ENCODE results near the gene SMG9. TPM values are rescaled to one million over a fixed set of nuclear protein-coding genes. Genes with fewer than 3 reads are reported as not detected.

Gene SMG9
- total RNA-seq, 2 experiments from 2014 or later = 58.2 to 58.3 TPM

DNA sequence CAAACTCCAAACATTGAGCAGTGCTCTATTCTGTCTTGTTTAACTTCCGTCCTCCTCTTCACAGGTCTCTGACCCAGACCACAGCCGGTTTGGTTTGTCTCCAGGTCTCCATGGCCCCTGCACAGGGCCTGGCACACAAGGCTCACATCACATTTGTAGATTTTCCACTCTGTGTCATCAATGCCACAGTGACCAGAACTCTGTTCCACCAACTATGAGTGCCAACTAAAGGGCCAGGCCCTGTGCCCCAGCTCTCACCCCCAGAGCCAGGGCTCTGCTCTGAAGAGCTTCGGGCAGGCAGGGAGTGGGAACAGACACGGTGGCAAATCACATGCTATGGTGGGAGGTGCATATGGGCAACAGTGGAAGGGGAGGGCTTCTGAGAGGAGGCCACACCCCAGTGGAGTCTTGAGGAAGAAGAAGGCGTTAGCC is 16.0 kb downstream of the SMG9 start:
- Mint-ChIP-seq H3K4me3 (no peak overlapping the region), H3K4me1 (ENCODE audit: low read depth) (no peaks in the 10 kb centered on the region), H3K27me3 (no peaks in the 10 kb centered on the region), H3K36me3 (peaks cover 61% of the 10 kb centered on the region), H3K27ac (peak overlapping the region; percentile 6), H3K9me3 (no peaks in the 10 kb centered on the region)
- CTCF ChIA-PET = interaction anchor here (1.3 kb wide), 1 partner anchor 71 kb away, joined by 3 read pairs; no protein-coding TSS in a partner anchor
- intact Hi-C loops (cut with micrococcal nuclease) = no loop called here
- no peak for DNase-seq
- POLR2A ChIA-PET = interaction anchor here (0.6 kb wide), 2 partner anchors 37 to 1308 kb away, joined by 4 to 5 read pairs; no protein-coding TSS in a partner anchor

- POLR2A ChIA-PET = interaction anchor here (1.1 kb wide), 1 partner anchor 68 kb away, joined by 3 read pairs; no protein-coding TSS in a partner anchor
- H3K4me3 Mint-ChIP-seq = no peak overlapping the region
- H3K36me3 Mint-ChIP-seq = peaks cover 60% of the 10 kb centered on the region
Observed at GRCh38 chr19:43735957-43736356, 18.8 kb downstream of the SMG9 start.

GRCh38 chr19:43735013-43735412 is 19.7 kb downstream of the SMG9 start:
- no peak overlapping the region for H3K27ac Mint-ChIP-seq
- ChIA-PET POLR2A (no interaction called here), CTCF (interaction anchor here (1.7 kb wide), 1 partner anchor 32 kb away, joined by 4 read pairs; no protein-coding TSS in a partner anchor)
- DNase-seq = no peak
- no peak overlapping the region for H3K4me3 Mint-ChIP-seq
- H3K36me3 Mint-ChIP-seq = peaks cover 55% of the 10 kb centered on the region
- H3K9me3 Mint-ChIP-seq = no peaks in the 10 kb centered on the region
- no peaks in the 10 kb centered on the region for H3K4me1 Mint-ChIP-seq (ENCODE audit: low read depth)
- no peaks in the 10 kb centered on the region for H3K27me3 Mint-ChIP-seq
- intact Hi-C loops (cut with micrococcal nuclease) = no loop called here

More at GRCh38 chr19:43735957-43736356, 18.8 kb downstream of the SMG9 start:
- no peak for DNase-seq
- H3K27me3 Mint-ChIP-seq = no peaks in the 10 kb centered on the region
- H3K4me1 Mint-ChIP-seq (ENCODE audit: low read depth) = no peaks in the 10 kb centered on the region
- no peak overlapping the region for H3K27ac Mint-ChIP-seq
- intact Hi-C loops (cut with micrococcal nuclease) = no loop called here
- H3K9me3 Mint-ChIP-seq = no peaks in the 10 kb centered on the region
- CTCF ChIA-PET = interaction anchor here (1.2 to 1.3 kb wide), 2 partner anchors 9 to 67 kb away, joined by 3 to 6 read pairs; no protein-coding TSS in a partner anchor

DNA sequence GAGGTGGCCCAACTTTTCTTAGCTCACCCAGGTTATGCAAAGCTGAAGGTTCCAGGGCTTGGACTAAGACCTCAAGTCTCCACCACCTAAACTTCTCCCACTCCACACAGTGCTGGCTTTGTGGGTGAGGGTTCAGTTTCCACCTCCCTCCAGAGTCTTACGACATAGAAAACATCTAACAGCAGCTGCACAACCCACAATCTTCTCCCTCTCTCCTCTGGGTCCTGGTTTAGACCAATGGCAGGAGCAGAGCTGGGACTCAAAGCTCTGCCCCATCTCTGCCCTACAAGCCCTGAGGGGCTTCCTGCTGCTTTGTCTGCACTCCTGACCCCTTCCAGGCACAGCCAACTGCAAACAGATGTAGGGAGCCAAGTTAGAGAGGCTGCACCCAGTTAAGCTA is 22.9 kb downstream of the SMG9 start:
- no peak for DNase-seq
- Mint-ChIP-seq H3K27ac (peak overlapping the region; percentile 1), H3K9me3 (no peaks in the 10 kb centered on the region), H3K27me3 (no peaks in the 10 kb centered on the region), H3K4me3 (no peak overlapping the region), H3K36me3 (peaks cover 45% of the 10 kb centered on the region), H3K4me1 (ENCODE audit: low read depth) (no peaks in the 10 kb centered on the region)
- CTCF ChIA-PET = interaction anchor here (1.1 kb wide), 1 partner anchor 13 kb away, joined by 3 read pairs; no protein-coding TSS in a partner anchor
- intact Hi-C loops (cut with micrococcal nuclease) = no loop called here
- POLR2A ChIA-PET = interaction anchor here (1.3 kb wide), 1 partner anchor 21 kb away, joined by 5 read pairs; no protein-coding TSS in a partner anchor

DNA sequence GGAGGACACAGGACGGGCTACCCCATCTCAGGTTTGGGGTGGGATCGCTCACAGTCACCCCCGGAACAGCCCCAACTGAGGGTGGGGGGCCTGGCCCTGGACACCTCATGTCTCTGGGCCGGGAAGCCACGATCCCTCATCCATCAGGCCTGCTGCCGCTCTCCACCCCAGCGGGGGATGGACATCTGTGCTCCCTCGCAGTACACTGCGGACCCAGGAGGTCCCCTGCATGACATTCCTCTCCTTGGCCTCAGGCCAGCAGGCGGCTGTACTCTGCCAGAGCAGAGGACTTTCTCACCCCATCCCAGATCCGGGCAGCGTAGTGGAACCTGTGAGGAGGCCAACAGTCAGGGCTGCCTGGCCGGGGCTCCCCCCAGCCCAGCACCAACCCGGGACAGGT is 23.4 kb downstream of the SMG9 start:
- CTCF ChIA-PET = interaction anchor here (1.1 kb wide), 1 partner anchor 14 kb away, joined by 3 read pairs; no protein-coding TSS in a partner anchor
- H3K9me3 Mint-ChIP-seq = no peaks in the 10 kb centered on the region
- H3K27ac Mint-ChIP-seq = no peak overlapping the region
- DNase-seq = no peak
- H3K4me3 Mint-ChIP-seq = no peak overlapping the region
- intact Hi-C loops (cut with micrococcal nuclease) = no loop called here
- H3K36me3 Mint-ChIP-seq = peaks cover 41% of the 10 kb centered on the region
- no peaks in the 10 kb centered on the region for H3K27me3 Mint-ChIP-seq
- POLR2A ChIA-PET = interaction anchor here (1.3 kb wide), 1 partner anchor 21 kb away, joined by 5 read pairs; no protein-coding TSS in a partner anchor
- H3K4me1 Mint-ChIP-seq (ENCODE audit: low read depth) = no peaks in the 10 kb centered on the region

GRCh38 chr19:43729919-43730318 is 24.8 kb downstream of the SMG9 start:
- ChIA-PET CTCF (interaction anchor here (2.5 kb wide), 1 partner anchor 16 kb away, joined by 6 read pairs; no protein-coding TSS in a partner anchor), POLR2A (no interaction called here)
- Mint-ChIP-seq H3K4me1 (ENCODE audit: low read depth) (no peaks in the 10 kb centered on the region), H3K4me3 (no peak overlapping the region), H3K36me3 (peaks cover 33% of the 10 kb centered on the region), H3K27ac (peak overlapping the region; percentile 10), H3K9me3 (no peaks in the 10 kb centered on the region), H3K27me3 (no peaks in the 10 kb centered on the region)
- no peak for DNase-seq
- intact Hi-C loops (cut with micrococcal nuclease) = no loop called here

- no peak for DNase-seq
- POLR2A ChIA-PET = no interaction called here
- Mint-ChIP-seq H3K9me3 (no peaks in the 10 kb centered on the region), H3K4me3 (no peak overlapping the region), H3K4me1 (ENCODE audit: low read depth) (no peaks in the 10 kb centered on the region), H3K36me3 (peaks cover 24% of the 10 kb centered on the region), H3K27ac (no peak overlapping the region), H3K27me3 (no peaks in the 10 kb centered on the region)
- CTCF ChIA-PET = interaction anchor here (2.5 kb wide), 1 partner anchor 18 kb away, joined by 6 read pairs; no protein-coding TSS in a partner anchor
- intact Hi-C loops (cut with micrococcal nuclease) = no loop called here
Observed at GRCh38 chr19:43727593-43727853, 27.2 kb downstream of the SMG9 start.

DNA sequence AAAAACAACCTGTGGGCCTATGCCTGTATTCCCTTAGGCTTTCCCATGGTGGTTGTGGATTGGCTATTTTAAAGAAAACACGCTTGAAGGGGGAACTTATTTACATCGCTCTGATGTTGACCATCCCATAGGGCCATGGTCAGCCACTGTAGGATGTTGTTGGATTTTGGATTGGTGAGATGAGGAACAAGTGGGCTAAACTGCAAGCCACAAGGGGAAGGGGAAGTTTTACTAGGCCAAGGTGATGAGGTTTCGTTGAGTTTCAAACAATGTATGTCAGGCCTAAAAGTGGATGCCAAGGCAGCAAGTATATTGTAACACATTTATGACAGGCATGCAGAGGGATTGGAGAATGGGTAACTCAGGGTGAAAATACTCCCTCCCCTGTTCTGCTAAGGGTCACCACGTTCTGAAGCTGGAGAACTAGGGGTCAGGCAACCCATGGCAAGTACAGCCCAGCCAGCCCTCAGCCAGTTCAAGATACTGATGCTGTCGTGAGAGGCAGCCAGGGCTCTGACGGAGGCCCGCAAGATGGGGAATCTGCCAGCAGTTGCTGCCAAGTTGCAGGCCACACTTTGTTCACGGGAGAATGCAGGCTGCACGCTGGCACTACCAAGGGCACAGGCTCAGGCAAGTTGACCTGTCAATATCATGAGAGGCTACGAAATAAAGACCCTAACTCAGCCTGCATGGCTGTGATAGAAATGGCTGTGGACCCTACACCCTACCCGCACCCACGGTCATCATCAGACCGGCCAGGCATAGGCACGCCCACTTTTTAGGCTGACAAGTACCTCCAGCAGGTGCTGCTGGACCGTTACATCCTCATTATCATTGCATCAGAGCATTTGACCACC is 27.8 kb downstream of the SMG9 start:
- Mint-ChIP-seq H3K36me3 (peaks cover 19% of the 10 kb centered on the region), H3K4me3 (no peak overlapping the region), H3K27ac (no peak overlapping the region), H3K9me3 (no peaks in the 10 kb centered on the region), H3K27me3 (no peaks in the 10 kb centered on the region), H3K4me1 (ENCODE audit: low read depth) (no peaks in the 10 kb centered on the region)
- intact Hi-C loops (cut with micrococcal nuclease) = no loop called here
- POLR2A ChIA-PET = no interaction called here
- CTCF ChIA-PET = interaction anchor here (2.5 to 3.9 kb wide), 2 partner anchors 19 to 57 kb away, joined by 6 to 13 read pairs; partner anchors contain the start of gene PLAUR
- DNase-seq = no peak

- H3K4me1 Mint-ChIP-seq (ENCODE audit: low read depth) = peaks cover 5% of the 10 kb centered on the region
- no peaks in the 10 kb centered on the region for H3K27me3 Mint-ChIP-seq
- peaks cover 15% of the 10 kb centered on the region for H3K36me3 Mint-ChIP-seq
- no peak overlapping the region for H3K27ac Mint-ChIP-seq
- CTCF ChIA-PET = interaction anchor here (3.9 kb wide), 1 partner anchor 56 kb away, joined by 13 read pairs; the partner anchor contains the start of gene PLAUR
- H3K4me3 Mint-ChIP-seq = no peak overlapping the region
- POLR2A ChIA-PET = interaction anchor here (0.6 kb wide), 1 partner anchor 27 kb away, joined by 4 read pairs; no protein-coding TSS in a partner anchor
- no peak for DNase-seq
- intact Hi-C loops (cut with micrococcal nuclease) = no loop called here
- H3K9me3 Mint-ChIP-seq = no peaks in the 10 kb centered on the region
Observed at GRCh38 chr19:43725468-43725867, 29.3 kb downstream of the SMG9 start.

DNA sequence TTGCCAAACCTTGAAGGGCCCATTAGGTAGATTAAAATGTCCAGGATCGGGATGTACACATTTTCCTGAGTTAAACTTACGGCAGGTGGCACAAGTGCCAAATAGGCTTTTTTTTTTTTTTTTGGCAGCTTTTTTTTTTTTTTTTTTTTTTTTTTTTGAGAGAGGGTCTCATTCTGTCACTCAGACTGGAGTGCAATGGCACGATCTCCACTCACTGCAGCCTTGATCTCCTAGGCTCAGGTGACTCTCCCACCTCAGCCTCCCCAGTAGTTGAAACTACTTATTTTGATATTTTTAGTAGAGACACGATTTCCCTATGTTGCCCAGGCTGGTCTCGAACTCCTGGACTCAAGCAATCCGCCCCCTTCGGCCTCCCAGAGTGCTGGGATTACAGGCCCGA is 29.9 kb downstream of the SMG9 start:
- no peak overlapping the region for H3K27ac Mint-ChIP-seq
- intact Hi-C loops (cut with micrococcal nuclease) = loop anchor here (5.0 kb wide), 1 partner anchor 58 kb away; no protein-coding TSS in a partner anchor
- peaks cover 5% of the 10 kb centered on the region for H3K4me1 Mint-ChIP-seq (ENCODE audit: low read depth)
- ChIA-PET CTCF (interaction anchor here (3.9 kb wide), 1 partner anchor 55 kb away, joined by 13 read pairs; the partner anchor contains the start of gene PLAUR), POLR2A (interaction anchor here (0.6 kb wide), 1 partner anchor 27 kb away, joined by 4 read pairs; no protein-coding TSS in a partner anchor)
- H3K9me3 Mint-ChIP-seq = no peaks in the 10 kb centered on the region
- no peaks in the 10 kb centered on the region for H3K27me3 Mint-ChIP-seq
- H3K4me3 Mint-ChIP-seq = no peak overlapping the region
- DNase-seq = no peak
- H3K36me3 Mint-ChIP-seq = peaks cover 11% of the 10 kb centered on the region

- CTCF ChIA-PET = interaction anchor here (0.9 to 3.9 kb wide), 3 partner anchors 9 to 280 kb away, joined by 3 to 13 read pairs (median 3); partner anchors contain the start of gene PLAUR
Observed at GRCh38 chr19:43723588-43723987, 31.2 kb downstream of the SMG9 start.

GRCh38 chr19:43721469-43722048 is 33.2 kb downstream of the SMG9 start:
- Mint-ChIP-seq H3K9me3 (no peaks in the 10 kb centered on the region), H3K27ac (peak overlapping the region; percentile 45)
- POLR2A ChIA-PET = no interaction called here

More at GRCh38 chr19:43723588-43723987, 31.2 kb downstream of the SMG9 start:
- H3K4me1 Mint-ChIP-seq (ENCODE audit: low read depth) = peaks cover 5% of the 10 kb centered on the region
- no peak overlapping the region for H3K4me3 Mint-ChIP-seq
- no peak for DNase-seq
- no peak overlapping the region for H3K27ac Mint-ChIP-seq
- H3K9me3 Mint-ChIP-seq = no peaks in the 10 kb centered on the region
- intact Hi-C loops (cut with micrococcal nuclease) = loop anchor here (5.0 kb wide), 1 partner anchor 56 kb away; no protein-coding TSS in a partner anchor
- peaks cover 4% of the 10 kb centered on the region for H3K36me3 Mint-ChIP-seq
- H3K27me3 Mint-ChIP-seq = no peaks in the 10 kb centered on the region
- POLR2A ChIA-PET = no interaction called here

More at GRCh38 chr19:43721469-43722048, 33.2 kb downstream of the SMG9 start:
- CTCF ChIA-PET = interaction anchor here (0.6 to 1.4 kb wide), 4 partner anchors 24 to 1081 kb away, joined by 3 to 6 read pairs (median 4); no protein-coding TSS in a partner anchor
- H3K4me1 Mint-ChIP-seq (ENCODE audit: low read depth) = peaks cover 5% of the 10 kb centered on the region
- H3K36me3 Mint-ChIP-seq = no peaks in the 10 kb centered on the region
- intact Hi-C loops (cut with micrococcal nuclease) = loop anchor here (5.0 kb wide), 1 partner anchor 54 kb away; no protein-coding TSS in a partner anchor
- no peak for DNase-seq
- no peak overlapping the region for H3K4me3 Mint-ChIP-seq
- H3K27me3 Mint-ChIP-seq = no peaks in the 10 kb centered on the region

Measured in activated CD4-positive, alpha-beta memory T cell treated with anti-CD3 and anti-CD28 coated beads for 36 hours (primary cell).